Measurements from ENCODE around the gene SYTL3. TPM values are rescaled to one million over a fixed set of nuclear protein-coding genes. Genes with fewer than 3 reads are reported as not detected.

Gene SYTL3
- total and polyA plus RNA-seq, 11 donors, result 4.0 to 14.6 (median 8.2) TPM

DNA sequence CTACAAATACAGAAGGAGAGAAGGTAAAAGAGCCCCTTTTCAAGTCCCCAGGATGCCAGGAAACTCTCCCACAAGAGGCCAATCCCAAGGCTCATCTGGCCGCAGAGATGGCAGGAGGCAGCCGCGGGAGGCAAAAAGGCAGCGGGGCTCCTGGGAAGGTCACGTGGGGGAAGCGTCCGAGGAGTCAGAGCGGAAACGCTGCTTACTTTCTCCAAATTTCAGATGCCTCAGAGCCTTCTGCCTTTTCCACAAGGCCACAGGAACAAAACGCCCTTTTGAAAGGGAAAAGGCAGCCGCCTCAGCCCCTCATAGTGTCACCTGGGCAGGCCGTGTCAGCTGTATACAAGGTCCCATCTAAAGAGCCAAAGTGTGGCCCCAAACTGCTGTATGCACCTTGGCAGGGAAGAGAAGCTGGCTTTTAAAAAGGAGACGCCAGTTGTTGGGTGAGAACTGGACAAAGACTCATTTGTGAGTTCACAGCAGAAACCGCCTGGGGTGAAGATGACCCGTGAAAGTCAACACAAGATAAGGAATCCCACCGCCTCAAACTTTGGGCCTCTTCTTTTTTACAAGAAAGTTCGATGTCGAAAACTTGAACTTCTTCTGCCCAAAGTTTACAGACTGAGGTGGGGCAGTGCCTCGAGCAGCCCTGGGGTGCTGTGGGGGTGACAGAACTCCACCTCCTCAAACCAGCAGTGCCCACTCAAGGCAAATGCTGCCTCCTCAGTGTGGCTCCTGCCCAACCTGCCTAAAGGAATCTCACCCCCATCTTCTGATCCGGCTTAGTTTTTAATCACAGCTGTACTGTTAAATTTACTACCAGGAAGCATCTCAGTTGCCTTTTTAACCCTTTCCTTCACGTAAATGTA is 124.0 kb downstream of the SYTL3 start:
- Histone ChIP-seq H3K4me1 (peaks cover 0 to 53% (median 29%) of the 10 kb centered on the region in 12 donors), H3K9me3 (no peaks in the 10 kb centered on the region), H3K27me3 (no peaks in the 10 kb centered on the region), H3K36me3 (peaks cover 0 to 98% (median 92%) of the 10 kb centered on the region in 9 donors), H3K4me3 (no peak overlapping the region), H3K27ac (peak overlapping the region in 2 of 12 donors; percentile 13 to 35)
- DNase-seq (no peak), ATAC-seq (no peak)
- WGBS, 4 donors, result 81 to 86% (median 85%) methylated on average over 21 of the region's 21 CpGs
- TF ChIP-seq, protein P1, sequence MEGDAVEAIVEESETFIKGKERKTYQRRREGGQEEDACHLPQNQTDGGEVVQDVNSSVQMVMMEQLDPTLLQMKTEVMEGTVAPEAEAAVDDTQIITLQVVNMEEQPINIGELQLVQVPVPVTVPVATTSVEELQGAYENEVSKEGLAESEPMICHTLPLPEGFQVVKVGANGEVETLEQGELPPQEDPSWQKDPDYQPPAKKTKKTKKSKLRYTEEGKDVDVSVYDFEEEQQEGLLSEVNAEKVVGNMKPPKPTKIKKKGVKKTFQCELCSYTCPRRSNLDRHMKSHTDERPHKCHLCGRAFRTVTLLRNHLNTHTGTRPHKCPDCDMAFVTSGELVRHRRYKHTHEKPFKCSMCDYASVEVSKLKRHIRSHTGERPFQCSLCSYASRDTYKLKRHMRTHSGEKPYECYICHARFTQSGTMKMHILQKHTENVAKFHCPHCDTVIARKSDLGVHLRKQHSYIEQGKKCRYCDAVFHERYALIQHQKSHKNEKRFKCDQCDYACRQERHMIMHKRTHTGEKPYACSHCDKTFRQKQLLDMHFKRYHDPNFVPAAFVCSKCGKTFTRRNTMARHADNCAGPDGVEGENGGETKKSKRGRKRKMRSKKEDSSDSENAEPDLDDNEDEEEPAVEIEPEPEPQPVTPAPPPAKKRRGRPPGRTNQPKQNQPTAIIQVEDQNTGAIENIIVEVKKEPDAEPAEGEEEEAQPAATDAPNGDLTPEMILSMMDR (IDR thresholded peaks at IDR 0.05), result no peak
- no peak for TF ChIP-seq POLR2A (IDR thresholded peaks at IDR 0.05)
- intact Hi-C loops (cut with DNase I), result loop anchor here in 1 of 10 donors (5.0 kb wide), 1 partner anchor 67 kb away; no protein-coding TSS in a partner anchor

DNA sequence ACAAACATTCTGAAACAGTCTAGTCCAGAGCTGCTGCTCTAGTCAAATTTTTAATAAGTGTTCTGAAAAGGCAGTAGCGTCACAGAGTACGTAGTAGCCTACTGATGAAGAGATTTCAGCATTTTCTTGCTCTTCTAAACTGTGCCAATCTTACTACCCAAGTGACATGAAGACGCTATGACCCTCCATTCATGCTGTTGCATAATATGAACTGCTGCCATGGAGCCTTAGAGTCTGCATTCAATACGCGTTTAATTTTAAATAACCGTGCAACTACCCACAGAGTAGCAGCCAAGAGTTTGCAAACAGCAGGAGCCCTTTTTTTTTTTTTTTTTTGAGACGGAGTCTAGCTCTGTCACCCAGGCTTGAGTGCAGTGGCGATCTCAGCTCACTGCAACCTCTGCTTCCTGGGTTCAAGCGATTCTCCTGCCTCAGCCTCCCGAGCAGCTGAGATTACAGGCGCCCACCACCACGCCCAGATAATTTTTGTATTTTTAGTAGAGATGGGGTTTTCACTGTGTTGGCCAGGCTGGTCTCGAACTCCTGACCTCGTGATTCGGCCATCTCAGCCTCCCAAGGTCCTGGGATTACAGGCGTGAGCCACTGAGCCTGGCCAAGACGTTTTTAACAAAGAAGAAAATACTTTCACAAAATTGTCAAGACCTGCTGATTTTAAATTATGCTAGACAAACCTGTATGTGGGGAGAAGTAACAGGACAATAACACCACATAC is 125.0 kb downstream of the SYTL3 start:
- intact Hi-C loops (cut with DNase I), result loop anchor here in 1 of 10 donors (5.0 kb wide), 1 partner anchor 68 kb away; no protein-coding TSS in a partner anchor
- Histone ChIP-seq H3K9me3 (no peaks in the 10 kb centered on the region), H3K36me3 (peaks cover 0 to 98% (median 88%) of the 10 kb centered on the region in 9 donors), H3K27me3 (no peaks in the 10 kb centered on the region), H3K4me3 (no peak overlapping the region), H3K27ac (no peak overlapping the region), H3K4me1 (peaks cover 0 to 46% (median 18%) of the 10 kb centered on the region in 12 donors)
- WGBS, 4 donors, result 91 to 93% (median 92%) methylated on average over 17 of the region's 17 CpGs
- ATAC-seq (no peak), DNase-seq (no peak)
- TF ChIP-seq, protein P1 (IDR thresholded peaks at IDR 0.05), result no peak
- TF ChIP-seq POLR2A (IDR thresholded peaks at IDR 0.05), result no peak

DNA sequence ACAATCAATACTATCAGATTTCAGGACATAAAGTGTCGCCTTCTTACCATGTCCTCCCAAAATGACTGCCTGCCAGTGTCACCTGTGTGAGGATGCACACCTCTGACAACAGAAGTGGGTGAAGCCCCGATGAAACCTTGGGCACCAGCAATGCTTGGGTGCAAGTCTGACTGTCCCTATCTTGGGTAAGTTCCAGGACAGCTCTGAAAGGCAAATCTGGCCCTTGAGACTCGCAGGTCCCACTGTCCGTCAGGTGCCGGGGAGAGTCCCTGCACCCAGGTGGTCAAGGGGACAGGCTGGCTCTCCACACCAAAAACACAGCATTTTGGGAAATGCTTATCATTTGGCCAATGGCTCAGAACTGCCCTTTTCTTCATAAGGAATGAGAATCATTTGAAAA is 126.0 kb downstream of the SYTL3 start:
- H3K9me3 ChIP-seq, result no peaks in the 10 kb centered on the region
- WGBS, 4 donors, result 91 to 98% (median 93%) methylated on average over 5 of the region's 5 CpGs
- H3K36me3 ChIP-seq, result peaks cover 0 to 98% (median 88%) of the 10 kb centered on the region in 9 donors
- no peaks in the 10 kb centered on the region for H3K27me3 ChIP-seq
- intact Hi-C loops (cut with DNase I), result no loop called here
- H3K4me3 ChIP-seq, result no peak overlapping the region
- peaks cover 0 to 36% (median 11%) of the 10 kb centered on the region in 12 donors for H3K4me1 ChIP-seq
- DNase-seq, result no peak
- H3K27ac ChIP-seq, result no peak overlapping the region
- no peak for TF ChIP-seq POLR2A (IDR thresholded peaks at IDR 0.05)
- TF ChIP-seq, protein P1 (IDR thresholded peaks at IDR 0.05), result no peak
- ATAC-seq, result no peak

DNA sequence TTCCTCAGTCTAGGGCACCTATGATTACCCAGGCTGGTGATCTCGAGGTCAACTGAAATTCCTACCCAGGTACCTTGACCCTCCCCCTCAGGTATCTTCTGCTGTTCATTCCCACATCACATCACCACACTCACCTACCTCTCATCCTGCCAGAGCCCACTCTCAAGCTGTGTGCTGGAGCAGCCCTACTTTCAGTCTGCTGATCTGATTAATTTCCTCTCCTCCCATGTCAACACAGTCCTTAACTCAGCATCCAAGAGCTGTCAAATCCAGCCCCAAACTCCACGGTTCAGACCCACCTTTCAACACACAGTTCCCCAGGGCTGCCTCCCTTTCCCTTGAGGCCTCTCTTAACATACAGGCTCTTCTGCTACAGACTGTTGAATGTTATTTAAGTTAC is 126.9 kb downstream of the SYTL3 start:
- Histone ChIP-seq H3K27me3 (no peaks in the 10 kb centered on the region), H3K27ac (no peak overlapping the region), H3K36me3 (peaks cover 0 to 98% (median 89%) of the 10 kb centered on the region in 9 donors), H3K9me3 (no peaks in the 10 kb centered on the region), H3K4me3 (no peak overlapping the region), H3K4me1 (peaks cover 0 to 27% (median 8%) of the 10 kb centered on the region in 12 donors)
- WGBS, 4 donors, result 79 to 88% (median 83%) methylated on average over 2 of the region's 2 CpGs
- no peak for DNase-seq
- intact Hi-C loops (cut with DNase I), result no loop called here
- no peak for ATAC-seq
- TF ChIP-seq, protein P1 (IDR thresholded peaks at IDR 0.05), result no peak
- TF ChIP-seq POLR2A (IDR thresholded peaks at IDR 0.05), result no peak
